Endothelial cell of umbilical vein (primary cell): ENCODE data around the gene KLHL36. TPM values are rescaled to one million over a fixed set of nuclear protein-coding genes. Genes with fewer than 3 reads are reported as not detected.

Experiments used
- BruUV-seq: library from RNA; stranded (reverse); fragments of 400-500 nt; replicated peaks from 2 replicates; lab custom pipeline; 2021; lab: Mats Ljungman, UMichigan
- CTCF ChIA-PET: fragments of 300-600, 350-600 bp; sonication (Branson Sonifier 250); formaldehyde crosslinking; loops from one replicate; lab custom pipeline; 2021; ENCODE audit warnings: antibody characterized with exemption, inconsistent platforms; lab: Charles Lee
- POLR2A ChIA-PET: fragments of 300-600, 350-600 bp; sonication (Branson Sonifier 250); formaldehyde crosslinking; loops from one replicate; lab custom pipeline; 2021; ENCODE audit warnings: antibody characterized with exemption, inconsistent platforms; lab: Charles Lee
- DNase-seq: peaks from one replicate; pipeline ENCODE4 v3.0.0-alpha.2; 2011; ENCODE audit warnings: low read depth, low spot score
- FAIRE-seq: peaks from 2 replicates; lab custom pipeline; 2011; peaks lifted over from hg19 to GRCh38; lab: Jason Lieb, UNC
- H2AFZ ChIP-seq: 2 replicates; pipeline ENCODE4 v1.6.0; 2012; ENCODE audit warnings: low read depth, low read length, control low read depth, inconsistent platforms
- H3K27ac ChIP-seq: 2 replicates; pipeline ENCODE4 v1.5.1; 2011; ENCODE audit warnings: low read depth, mild to moderate bottlenecking, control low read depth, low read length, moderate library complexity; ENCODE audit not compliant: insufficient read depth
- H3K27me3 ChIP-seq, 2 experiments: 2 replicates each; pipeline versions ENCODE4 v1.6.0 to v1.6.1; 2011; ENCODE audit warnings: low read length in 2 of 2, mixed read lengths in 1 of 2; ENCODE audit not compliant: control insufficient read depth in 2 of 2, insufficient read depth in 2 of 2
- H3K36me3 ChIP-seq, 2 experiments: 2 replicates in 1 of 2; 3 replicates in 1 of 2; pipeline ENCODE4 v1.5.1; 2011; ENCODE audit warnings: low read length in 2 of 2, mild to moderate bottlenecking in 1 of 2, moderate library complexity in 1 of 2; ENCODE audit not compliant: control insufficient read depth in 2 of 2, insufficient read depth in 2 of 2; ENCODE audit errors: extremely low read depth in 1 of 2
- H3K4me1 ChIP-seq: 3 replicates; pipeline ENCODE4 v1.5.1; 2011; ENCODE audit warnings: mild to moderate bottlenecking, low read length; ENCODE audit not compliant: control insufficient read depth, insufficient read depth; ENCODE audit errors: extremely low read depth
- H3K4me2 ChIP-seq: 2 replicates; pipeline ENCODE4 v1.6.1; 2011; ENCODE audit warnings: low read length, control low read depth, mixed read lengths; ENCODE audit not compliant: insufficient read depth
- H3K4me3 ChIP-seq, 3 experiments: fragments of 200-600 bp in 1 of 3; sonication (generic), shearing (Covaris generic) in 1 of 3; replicated peaks in 1 of 3; 2 replicates each; pipeline ENCODE4 v1.5.1; 2011 to 2016; ENCODE audit warnings: control low read depth in 3 of 3, low read length in 3 of 3, mild to moderate bottlenecking in 2 of 3, inconsistent platforms in 1 of 3, low read depth in 1 of 3, moderate library complexity in 1 of 3; ENCODE audit not compliant: insufficient read depth in 1 of 3
- H3K79me2 ChIP-seq: 2 replicates; pipeline ENCODE4 v1.6.0; 2012; ENCODE audit warnings: low read length, inconsistent platforms; ENCODE audit not compliant: control insufficient read depth, insufficient read depth
- H3K9ac ChIP-seq: replicated peaks from 2 replicates; pipeline ENCODE3; 2011; ENCODE audit warnings: low read length, control low read depth; ENCODE audit not compliant: insufficient read depth; ENCODE audit errors: extremely low read depth
- H3K9me1 ChIP-seq: replicated peaks from 3 replicates; pipeline ENCODE4 v1.6.0; 2011; ENCODE audit warnings: mild to moderate bottlenecking, low read length; ENCODE audit not compliant: control insufficient read depth, insufficient read depth; ENCODE audit errors: extremely low read depth
- H3K9me3 ChIP-seq: replicated peaks from 2 replicates; pipeline ENCODE4 v1.5.1; 2012; ENCODE audit warnings: low read length, inconsistent platforms; ENCODE audit not compliant: control insufficient read depth, insufficient read depth
- H4K20me1 ChIP-seq: replicated peaks from 2 replicates; pipeline ENCODE3; 2011; ENCODE audit warnings: mild to moderate bottlenecking, low read length; ENCODE audit not compliant: control insufficient read depth, insufficient read depth; ENCODE audit errors: extremely low read depth
- CTCF ChIP-seq, 2 donors: IDR thresholded peaks; 1 replicate in 1 of 2; 2 replicates in 1 of 2; pipeline ENCODE4 v1.5.1; 2011; ENCODE audit warnings: low read length in 2 of 2, mild to moderate bottlenecking in 2 of 2, moderate library complexity in 2 of 2, control low read depth in 1 of 2, inconsistent platforms in 1 of 2, low read depth in 1 of 2; ENCODE audit not compliant: insufficient read depth in 1 of 2; ENCODE audit errors: extremely low read depth in 1 of 2
- EZH2 ChIP-seq: IDR thresholded peaks from 2 replicates; pipeline ENCODE4 v1.6.1; 2012; ENCODE audit warnings: borderline replicate concordance, low read depth, mild to moderate bottlenecking, moderate library complexity, low read length, inconsistent platforms; ENCODE audit not compliant: severe bottlenecking
- FOS ChIP-seq: IDR thresholded peaks from 2 replicates; pipeline ENCODE4 v1.6.1; 2011; ENCODE audit warnings: mild to moderate bottlenecking, low read length, moderate library complexity, borderline replicate concordance; ENCODE audit not compliant: insufficient read depth
- GATA2 ChIP-seq: IDR thresholded peaks from 2 replicates; pipeline ENCODE4 v1.7.0; 2011; ENCODE audit warnings: low read depth, mild to moderate bottlenecking, moderate library complexity, mixed read lengths, low read length; ENCODE audit not compliant: insufficient read length, insufficient read depth
- JUN ChIP-seq: IDR thresholded peaks from 2 replicates; pipeline ENCODE4 v1.6.1; 2011; ENCODE audit warnings: borderline replicate concordance, low read depth; ENCODE audit not compliant: insufficient read length, insufficient read depth
- MAX ChIP-seq: IDR thresholded peaks from 2 replicates; pipeline ENCODE4 v1.6.1; 2011; ENCODE audit not compliant: insufficient read depth, insufficient read length
- MYC ChIP-seq: IDR thresholded peaks from one replicate; pipeline ENCODE4 v1.6.1; 2011; ENCODE audit warnings: mild to moderate bottlenecking, low read depth, low read length
- POLR2A ChIP-seq: IDR thresholded peaks from 2 replicates; pipeline ENCODE4 v1.6.1; 2012; ENCODE audit warnings: low read depth, mild to moderate bottlenecking, control low read depth, low read length
- POLR2AphosphoS5 ChIP-seq: IDR thresholded peaks from 2 replicates; pipeline ENCODE4 v1.6.1; 2012; ENCODE audit warnings: low read depth, mild to moderate bottlenecking, control low read depth, low read length, moderate library complexity; ENCODE audit not compliant: insufficient read depth
- dilution Hi-C: fragments of 300-500 bp; cut with MboI; formaldehyde crosslinking; loops from one replicate; pipeline ENCODE4 v1.15.0; 2019; ENCODE audit warnings: low sequenced_read_pairs; ENCODE audit not compliant: extremely low pct_ligation_motif_present
- intact Hi-C: fragments of 100-400 bp; cut with micrococcal nuclease; formaldehyde crosslinking; loops from one replicate; pipeline ENCODE4 v1.10.0; 2022
- polyA plus RNA-seq, 4 experiments: library from polyadenylated mRNA; depleted of rRNA in 3 of 4; stranded (reverse) in 3 of 4; unstranded in 1 of 4; fragments of >200 nt; gene quantifications; 2 replicates each; pipeline versions ENCODE4 v1.2.1 to v1.2.3, GENCODE V29; 2011 to 2012; ENCODE audit warnings: missing spikeins in 1 of 4
- total RNA-seq: library from RNA; stranded (reverse); gene quantifications from 2 replicates; pipeline ENCODE4 v1.2.3, GENCODE V29; 2021

KLHL36 gene
- total and polyA plus RNA-seq, 2 donors (not counting 3 experiments of a cell fraction or from before 2014, with no cell fraction given) = 31.3 to 38.8 TPM

- intact Hi-C loops (no loop called here), dilution Hi-C loops (no loop called here)
- no peak overlapping the region for H3K27ac ChIP-seq
- no peaks in the 10 kb centered on the region for H3K27me3 ChIP-seq
- BruUV-seq = no TSS peak
- H2AFZ ChIP-seq = no peak overlapping the region
- FAIRE-seq (no peak), DNase-seq (no peak)
- no peak for TF ChIP-seq FOS
- TF ChIP-seq MAX = no peak
- TF ChIP-seq POLR2AphosphoS5 = no peak
- no peak for TF ChIP-seq GATA2
- TF ChIP-seq JUN = no peak
- TF ChIP-seq CTCF (IDR thresholded peaks at IDR 0.05; ENCODE audit: extremely low read depth in 1 of 2, insufficient read depth in 1 of 2, low read depth in 1 of 2, low read length in 2 of 2) = no peak
- no peak for TF ChIP-seq MYC
- TF ChIP-seq POLR2A = no peak
- no peak for TF ChIP-seq EZH2
- no peak overlapping the region for H3K4me2 ChIP-seq
- ChIA-PET CTCF (interaction anchor here (0.8 to 1.1 kb wide), 2 partner anchors 19 to 35 kb away, joined by 3 read pairs; no protein-coding TSS in a partner anchor), POLR2A (no interaction called here)
- H3K9me3 ChIP-seq = no peaks in the 10 kb centered on the region
- H4K20me1 ChIP-seq = peaks cover 2% of the 10 kb centered on the region
- no peaks in the 10 kb centered on the region for H3K36me3 ChIP-seq
- H3K4me1 ChIP-seq = peaks cover 2% of the 10 kb centered on the region
- H3K9ac ChIP-seq = no peak overlapping the region
- peaks cover 96% of the 10 kb centered on the region for H3K79me2 ChIP-seq
- H3K4me3 ChIP-seq = no peak overlapping the region
- H3K9me1 ChIP-seq = no peaks in the 10 kb centered on the region
These were observed 58.5 kb downstream of the KLHL36 start for GRCh38 chr16:84706856-84707255.
